Measurements from ENCODE around the gene FNDC3B. TPM values are rescaled to one million over a fixed set of nuclear protein-coding genes. Genes with fewer than 3 reads are reported as not detected.

The FNDC3B gene
- polyA plus RNA-seq, 2 of the 4 experiments (the other 2 are of a cell fraction), result 29.5 to 33.6 TPM

DNA sequence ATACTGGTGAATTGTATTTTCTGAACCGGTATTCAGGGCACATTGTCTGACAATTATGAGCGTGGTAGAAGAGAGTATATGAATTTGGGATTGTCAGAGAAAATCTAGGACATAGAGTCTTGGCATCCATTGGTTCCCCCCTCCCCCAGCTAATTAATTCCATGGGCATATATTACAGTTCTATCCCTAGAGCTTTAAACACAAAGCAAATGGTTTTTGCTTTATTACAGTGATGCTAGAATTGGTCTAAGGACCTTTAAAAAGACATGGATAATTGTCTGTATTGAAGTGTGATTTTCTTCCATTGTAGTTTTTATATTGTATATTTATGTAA is 91.3 kb downstream of the FNDC3B start:
- no peak for FAIRE-seq
- Histone ChIP-seq H3K9me3 (no peaks in the 10 kb centered on the region), H3K27ac (peak overlapping the region; percentile 87 to 98), H3K4me2 (peak overlapping the region; percentile 68), H3K4me1 (peaks cover 95% of the 10 kb centered on the region), H3K4me3 (0 out of 3 replicates have a peak overlapping the region, but pooled peaks have one; percentile 12)
- DNase-seq (ENCODE audit: low read depth in 1 of 2, low spot score in 1 of 2), result no peak
- TF ChIP-seq MYC (IDR thresholded peaks at IDR 0.05; ENCODE audit: borderline replicate concordance, low read length) (no peak), BHLHE40 (IDR thresholded peaks at IDR 0.05; ENCODE audit: low read depth, low read length) (no peak), MAX (IDR thresholded peaks at IDR 0.05) (no peak), TP53 (CRISPR knock-in tag; IDR thresholded peaks at IDR 0.05) (no peak), KDM5A (IDR thresholded peaks at IDR 0.05) (no peak), ZFP36 (IDR thresholded peaks at IDR 0.05; ENCODE audit: borderline replicate concordance, partially characterized antibody) (no peak)
- TF ChIP-seq, protein P1, sequence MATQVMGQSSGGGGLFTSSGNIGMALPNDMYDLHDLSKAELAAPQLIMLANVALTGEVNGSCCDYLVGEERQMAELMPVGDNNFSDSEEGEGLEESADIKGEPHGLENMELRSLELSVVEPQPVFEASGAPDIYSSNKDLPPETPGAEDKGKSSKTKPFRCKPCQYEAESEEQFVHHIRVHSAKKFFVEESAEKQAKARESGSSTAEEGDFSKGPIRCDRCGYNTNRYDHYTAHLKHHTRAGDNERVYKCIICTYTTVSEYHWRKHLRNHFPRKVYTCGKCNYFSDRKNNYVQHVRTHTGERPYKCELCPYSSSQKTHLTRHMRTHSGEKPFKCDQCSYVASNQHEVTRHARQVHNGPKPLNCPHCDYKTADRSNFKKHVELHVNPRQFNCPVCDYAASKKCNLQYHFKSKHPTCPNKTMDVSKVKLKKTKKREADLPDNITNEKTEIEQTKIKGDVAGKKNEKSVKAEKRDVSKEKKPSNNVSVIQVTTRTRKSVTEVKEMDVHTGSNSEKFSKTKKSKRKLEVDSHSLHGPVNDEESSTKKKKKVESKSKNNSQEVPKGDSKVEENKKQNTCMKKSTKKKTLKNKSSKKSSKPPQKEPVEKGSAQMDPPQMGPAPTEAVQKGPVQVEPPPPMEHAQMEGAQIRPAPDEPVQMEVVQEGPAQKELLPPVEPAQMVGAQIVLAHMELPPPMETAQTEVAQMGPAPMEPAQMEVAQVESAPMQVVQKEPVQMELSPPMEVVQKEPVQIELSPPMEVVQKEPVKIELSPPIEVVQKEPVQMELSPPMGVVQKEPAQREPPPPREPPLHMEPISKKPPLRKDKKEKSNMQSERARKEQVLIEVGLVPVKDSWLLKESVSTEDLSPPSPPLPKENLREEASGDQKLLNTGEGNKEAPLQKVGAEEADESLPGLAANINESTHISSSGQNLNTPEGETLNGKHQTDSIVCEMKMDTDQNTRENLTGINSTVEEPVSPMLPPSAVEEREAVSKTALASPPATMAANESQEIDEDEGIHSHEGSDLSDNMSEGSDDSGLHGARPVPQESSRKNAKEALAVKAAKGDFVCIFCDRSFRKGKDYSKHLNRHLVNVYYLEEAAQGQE (IDR thresholded peaks at IDR 0.05), result no peak
- TF ChIP-seq, protein P2, sequence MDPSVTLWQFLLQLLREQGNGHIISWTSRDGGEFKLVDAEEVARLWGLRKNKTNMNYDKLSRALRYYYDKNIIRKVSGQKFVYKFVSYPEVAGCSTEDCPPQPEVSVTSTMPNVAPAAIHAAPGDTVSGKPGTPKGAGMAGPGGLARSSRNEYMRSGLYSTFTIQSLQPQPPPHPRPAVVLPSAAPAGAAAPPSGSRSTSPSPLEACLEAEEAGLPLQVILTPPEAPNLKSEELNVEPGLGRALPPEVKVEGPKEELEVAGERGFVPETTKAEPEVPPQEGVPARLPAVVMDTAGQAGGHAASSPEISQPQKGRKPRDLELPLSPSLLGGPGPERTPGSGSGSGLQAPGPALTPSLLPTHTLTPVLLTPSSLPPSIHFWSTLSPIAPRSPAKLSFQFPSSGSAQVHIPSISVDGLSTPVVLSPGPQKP (IDR thresholded peaks at IDR 0.05; ENCODE audit: low read depth, low read length), result no peak
- WGBS (ENCODE audit: missing lambda C conversion rate), result 11% methylated on average over 2 of the region's 2 CpGs
- ATAC-seq, result no peak
- ChIA-PET POLR2A (interaction anchor here (1.4 to 3.2 kb wide), 2 partner anchors 9 to 12 kb away, joined by 4 to 24 read pairs; no protein-coding TSS in a partner anchor), CTCF (interaction anchor here (1.0 to 1.6 kb wide), 3 partner anchors 9 to 38 kb away, joined by 3 to 4 read pairs (median 4); no protein-coding TSS in a partner anchor)

DNA sequence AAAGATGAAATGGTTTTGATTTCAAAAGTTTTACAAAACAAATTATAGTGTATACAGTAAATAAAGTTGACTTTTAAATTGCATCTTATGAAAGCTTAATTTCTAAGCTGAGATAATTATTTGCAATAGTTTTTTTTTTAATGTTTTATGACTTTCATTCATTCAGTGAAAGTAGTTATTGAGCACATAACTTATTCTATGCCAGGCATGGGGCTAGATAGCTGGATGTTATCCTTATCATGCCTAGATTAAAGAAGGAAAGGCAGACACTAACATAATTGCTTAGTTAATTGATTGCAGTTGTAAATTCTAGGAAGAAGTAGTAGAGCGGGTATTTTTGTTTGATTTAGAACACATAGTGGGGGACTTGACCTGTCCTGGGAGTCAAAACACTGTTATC is 92.4 kb downstream of the FNDC3B start:
- no peaks in the 10 kb centered on the region for H3K9me3 ChIP-seq
- POLR2A ChIA-PET, result interaction anchor here (1.4 to 3.2 kb wide), 2 partner anchors 8 to 11 kb away, joined by 4 to 24 read pairs; no protein-coding TSS in a partner anchor
- peak overlapping the region; percentile 80 to 98 for H3K27ac ChIP-seq
- WGBS (ENCODE audit: missing lambda C conversion rate), result 95% methylated on average over 1 of the region's 1 CpG
- peaks cover 95% of the 10 kb centered on the region for H3K4me1 ChIP-seq
- H3K4me2 ChIP-seq, result peak overlapping the region; percentile 22; the same call in 2 of the 3 replicates
- CTCF ChIA-PET, result interaction anchor here (0.9 kb wide), 1 partner anchor 22 kb away, joined by 4 read pairs; no protein-coding TSS in a partner anchor
- DNase-seq (ENCODE audit: low read depth in 1 of 2, low spot score in 1 of 2) (no peak), FAIRE-seq (no peak), ATAC-seq (no peak)
- no peak overlapping the region for H3K4me3 ChIP-seq
- TF ChIP-seq, protein P3, sequence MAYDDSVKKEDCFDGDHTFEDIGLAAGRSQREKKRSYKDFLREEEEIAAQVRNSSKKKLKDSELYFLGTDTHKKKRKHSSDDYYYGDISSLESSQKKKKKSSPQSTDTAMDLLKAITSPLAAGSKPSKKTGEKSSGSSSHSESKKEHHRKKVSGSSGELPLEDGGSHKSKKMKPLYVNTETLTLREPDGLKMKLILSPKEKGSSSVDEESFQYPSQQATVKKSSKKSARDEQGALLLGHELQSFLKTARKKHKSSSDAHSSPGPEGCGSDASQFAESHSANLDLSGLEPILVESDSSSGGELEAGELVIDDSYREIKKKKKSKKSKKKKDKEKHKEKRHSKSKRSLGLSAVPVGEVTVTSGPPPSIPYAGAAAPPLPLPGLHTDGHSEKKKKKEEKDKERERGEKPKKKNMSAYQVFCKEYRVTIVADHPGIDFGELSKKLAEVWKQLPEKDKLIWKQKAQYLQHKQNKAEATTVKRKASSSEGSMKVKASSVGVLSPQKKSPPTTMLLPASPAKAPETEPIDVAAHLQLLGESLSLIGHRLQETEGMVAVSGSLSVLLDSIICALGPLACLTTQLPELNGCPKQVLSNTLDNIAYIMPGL (CRISPR knock-in tag; IDR thresholded peaks at IDR 0.05; ENCODE audit: borderline replicate concordance), result no peak
- TF ChIP-seq FOSL2 (IDR thresholded peaks at IDR 0.05), result no peak
- TF ChIP-seq FOSL2 (CRISPR knock-in tag; IDR thresholded peaks at IDR 0.05), result no peak
- TF ChIP-seq FOSB (CRISPR knock-in tag; IDR thresholded peaks at IDR 0.05), result no peak
- TF ChIP-seq RCOR1 (IDR thresholded peaks at IDR 0.05; ENCODE audit: low read depth, low read length), result no peak
- TF ChIP-seq EHF (CRISPR knock-in tag; IDR thresholded peaks at IDR 0.05), result no peak
- no peak for TF ChIP-seq CBX8 (IDR thresholded peaks at IDR 0.05)
- no peak for TF ChIP-seq TFCP2L1 (CRISPR knock-in tag; IDR thresholded peaks at IDR 0.05)
- no peak for TF ChIP-seq CHD4 (IDR thresholded peaks at IDR 0.05; ENCODE audit: borderline replicate concordance)
- TF ChIP-seq MAZ (IDR thresholded peaks at IDR 0.05; ENCODE audit: borderline replicate concordance, low read depth, low read length), result no peak
- TF ChIP-seq HOXB5 (CRISPR knock-in tag; IDR thresholded peaks at IDR 0.05), result no peak
- TF ChIP-seq, protein P4, sequence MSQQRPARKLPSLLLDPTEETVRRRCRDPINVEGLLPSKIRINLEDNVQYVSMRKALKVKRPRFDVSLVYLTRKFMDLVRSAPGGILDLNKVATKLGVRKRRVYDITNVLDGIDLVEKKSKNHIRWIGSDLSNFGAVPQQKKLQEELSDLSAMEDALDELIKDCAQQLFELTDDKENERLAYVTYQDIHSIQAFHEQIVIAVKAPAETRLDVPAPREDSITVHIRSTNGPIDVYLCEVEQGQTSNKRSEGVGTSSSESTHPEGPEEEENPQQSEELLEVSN (IDR thresholded peaks at IDR 0.05; ENCODE audit: borderline replicate concordance, low read depth), result no peak
- no peak for TF ChIP-seq NFE2L2 (conservative IDR thresholded peaks at IDR 0.05; ENCODE audit: low read length)
- no peak for TF ChIP-seq ZSCAN20 (CRISPR knock-in tag; IDR thresholded peaks at IDR 0.05)
- no peak for TF ChIP-seq CHD2 (IDR thresholded peaks at IDR 0.05; ENCODE audit: low read length, partially characterized antibody)
- no peak for TF ChIP-seq BCL3 (IDR thresholded peaks at IDR 0.05)
- no peak for TF ChIP-seq EP300 (IDR thresholded peaks at IDR 0.05)
- no peak for TF ChIP-seq POLR2AphosphoS2 (conservative IDR thresholded peaks at IDR 0.05; ENCODE audit: low read length)
- no peak for TF ChIP-seq HDAC2 (IDR thresholded peaks at IDR 0.05)

All from A549 (cell line).